HepG2 (cell line): ENCODE measurements around the gene MEF2B. TPM values are rescaled to one million over a fixed set of nuclear protein-coding genes. Genes with fewer than 3 reads are reported as not detected.

Experiments used
- ATAC-seq: fragments of 200-7000 bp; cut with Tn5 transposase; 3 replicates; pipeline ENCODE4 v1.9.1; 2020; ENCODE audit warnings: mild to moderate bottlenecking, moderate library complexity
- BruUV-seq: library from RNA; stranded (reverse); fragments of 400-500 nt; replicated peaks from 2 replicates; lab custom pipeline; 2021; lab: Mats Ljungman, UMichigan
- CTCF ChIA-PET: fragments of 300-600 bp; formaldehyde crosslinking; extraction: SDS; loops from one replicate; lab custom pipeline; 2021; ENCODE audit warnings: low total read pairs, inconsistent platforms, low intra/inter-chr PET ratio; lab: Yijun Ruan, JAX
- POLR2A ChIA-PET: fragments of 350-600 bp; sonication (Branson Sonifier 250); formaldehyde crosslinking; loops from one replicate; lab custom pipeline; 2020; ENCODE audit warnings: antibody characterized with exemption, inconsistent platforms; lab: Yijun Ruan, JAX
- DNase-seq: peaks from one replicate; pipeline ENCODE4 v3.0.0-alpha.2; 2015; ENCODE audit warnings: low spot score
- FAIRE-seq: peaks from 3 replicates; lab custom pipeline; 2011; peaks lifted over from hg19 to GRCh38; lab: Jason Lieb, UNC
- H2AFZ ChIP-seq: one replicate; pipeline ENCODE4 v1.6.1; 2011; ENCODE audit warnings: low read length, inconsistent platforms
- H3K27ac ChIP-seq: fragments of 300-600 bp; 3 replicates; pipeline ENCODE4 v1.8.0; 2011; ENCODE audit warnings: mixed run types, mild to moderate bottlenecking, mixed read lengths, low read length, inconsistent platforms; ENCODE audit not compliant: insufficient read depth; ENCODE audit errors: extremely low read length
- H3K27me3 ChIP-seq, 2 experiments: fragments of 200-600 bp in 1 of 2; 2 replicates in 1 of 2; 3 replicates in 1 of 2; pipeline versions ENCODE4 v1.6.0 to v1.8.0; 2011; ENCODE audit warnings: low read length in 2 of 2, mild to moderate bottlenecking in 2 of 2, moderate library complexity in 2 of 2, inconsistent platforms in 1 of 2; ENCODE audit not compliant: insufficient read depth in 2 of 2, control insufficient read depth in 1 of 2
- H3K36me3 ChIP-seq, 2 experiments: fragments of 200-600 bp in 1 of 2; replicated peaks in 1 of 2; 2 replicates in 1 of 2; 3 replicates in 1 of 2; pipeline versions ENCODE4 v1.5.1 to v1.8.0; 2011; ENCODE audit warnings: low read length in 2 of 2, inconsistent platforms in 1 of 2; ENCODE audit not compliant: insufficient read depth in 2 of 2, control insufficient read depth in 1 of 2
- H3K4me1 ChIP-seq: 2 replicates; pipeline ENCODE4 v1.5.1; 2012; ENCODE audit warnings: low read length, inconsistent platforms; ENCODE audit not compliant: insufficient read depth
- H3K4me2 ChIP-seq: 2 replicates; pipeline ENCODE4 v1.6.0; 2011; ENCODE audit warnings: low read depth, low read length, inconsistent platforms
- H3K4me3 ChIP-seq, 3 experiments: fragments of 200-600 bp in 1 of 3; sonication (generic), shearing (Covaris generic) in 1 of 3; replicated peaks in 1 of 3; 2 replicates each; pipeline ENCODE4 v1.5.1; 2011 to 2016; ENCODE audit warnings: low read length in 3 of 3, inconsistent platforms in 2 of 3, low read depth in 2 of 3, mild to moderate bottlenecking in 2 of 3, control low read depth in 1 of 3, mixed read lengths in 1 of 3; ENCODE audit not compliant: insufficient read depth in 1 of 3
- H3K79me2 ChIP-seq: one replicate; pipeline ENCODE4 v1.6.1; 2011; ENCODE audit warnings: low read length, inconsistent platforms; ENCODE audit not compliant: insufficient read depth
- H3K9ac ChIP-seq: 2 replicates; pipeline ENCODE4 v1.6.0; 2011; ENCODE audit warnings: mild to moderate bottlenecking, low read depth, low read length, inconsistent platforms; ENCODE audit not compliant: insufficient read depth
- H3K9me3 ChIP-seq: 2 replicates; pipeline ENCODE4 v1.5.1; 2012; ENCODE audit warnings: mild to moderate bottlenecking, low read length
- H4K20me1 ChIP-seq: 2 replicates; pipeline ENCODE4 v1.6.0; 2011; ENCODE audit warnings: inconsistent platforms, mild to moderate bottlenecking, low read length, moderate library complexity; ENCODE audit not compliant: insufficient read depth
- AGO1 ChIP-seq: fragments of 200-400 bp; formaldehyde crosslinking; IDR thresholded peaks from 2 replicates; pipeline ENCODE4 v1.6.1; 2017; ENCODE audit warnings: mild to moderate bottlenecking, low read depth, low read length, moderate library complexity; ENCODE audit not compliant: poor library complexity, severe bottlenecking
- CENPBD1 ChIP-seq: sonication (generic); formaldehyde crosslinking; IDR thresholded peaks from 2 replicates; pipeline ENCODE4 v1.8.0; 2022; ENCODE audit warnings: missing genetic modification reagents, low read depth, mild to moderate bottlenecking, borderline replicate concordance
- E2F2 ChIP-seq: sonication (generic); formaldehyde crosslinking; IDR thresholded peaks from 2 replicates; pipeline ENCODE4 v1.4.0; 2020; ENCODE audit warnings: missing genetic modification reagents, borderline replicate concordance
- FOXA1 ChIP-seq, 2 experiments: fragments of 450-650 bp in 1 of 2; sonication (generic) in 1 of 2; formaldehyde crosslinking in 1 of 2; IDR thresholded peaks; 2 replicates each; pipeline versions ENCODE4 v1.4.0 to v1.6.1; 2016 to 2020; ENCODE audit warnings: missing genetic modification reagents in 1 of 2
- FOXP1 ChIP-seq, 2 experiments: fragments of 450-650 bp in 1 of 2; IDR thresholded peaks; 2 replicates each; pipeline ENCODE4 v1.6.1; 2017 to 2018; ENCODE audit warnings: antibody characterized with exemption in 1 of 2
- GABPA ChIP-seq, 2 experiments: IDR thresholded peaks; 2 replicates each; pipeline ENCODE4 v1.6.1; 2011 to 2016; ENCODE audit warnings: low read depth in 2 of 2, low read length in 1 of 2, missing biosample characterization in 1 of 2, missing genetic modification characterization in 1 of 2
- HDAC1 ChIP-seq: sonication (generic); formaldehyde crosslinking; IDR thresholded peaks from 2 replicates; pipeline ENCODE4 v1.5.1; 2020; ENCODE audit warnings: mild to moderate bottlenecking, missing genetic modification reagents
- HMGXB4 ChIP-seq, 2 experiments: sonication (generic) in 1 of 2; formaldehyde crosslinking in 1 of 2; IDR thresholded peaks; 2 replicates each; pipeline versions ENCODE4 v1.4.0 to v1.6.1; 2018 to 2020; ENCODE audit warnings: missing genetic modification reagents in 2 of 2, borderline replicate concordance in 1 of 2, low read depth in 1 of 2, mild to moderate bottlenecking in 1 of 2, missing biosample characterization in 1 of 2
- ONECUT2 ChIP-seq: sonication (generic); formaldehyde crosslinking; IDR thresholded peaks from 2 replicates; pipeline ENCODE4 v1.4.0; 2020; ENCODE audit warnings: missing genetic modification reagents
- ZFX ChIP-seq: sonication (generic); formaldehyde crosslinking; IDR thresholded peaks from 2 replicates; pipeline ENCODE4 v1.4.0; 2020; ENCODE audit warnings: mild to moderate bottlenecking, low read depth, missing genetic modification reagents, moderate library complexity
- ZNF276 ChIP-seq: sonication (generic); formaldehyde crosslinking; IDR thresholded peaks from 2 replicates; pipeline ENCODE4 v1.4.0; 2020; ENCODE audit warnings: mild to moderate bottlenecking, low read depth, missing genetic modification reagents
- ZNF317 ChIP-seq: sonication (generic); formaldehyde crosslinking; IDR thresholded peaks from 2 replicates; pipeline ENCODE4 v1.5.0; 2020; ENCODE audit warnings: mild to moderate bottlenecking, missing genetic modification reagents
- ZNF343 ChIP-seq: sonication (generic); formaldehyde crosslinking; IDR thresholded peaks from 2 replicates; pipeline ENCODE4 v1.4.0; 2020; ENCODE audit warnings: mild to moderate bottlenecking, missing genetic modification reagents
- ZNF432 ChIP-seq: sonication (generic); formaldehyde crosslinking; IDR thresholded peaks from 2 replicates; pipeline ENCODE4 v1.5.0; 2020; ENCODE audit warnings: missing genetic modification reagents, mild to moderate bottlenecking, borderline replicate concordance
- ZNF746 ChIP-seq: sonication (generic); formaldehyde crosslinking; IDR thresholded peaks from 2 replicates; pipeline ENCODE4 v1.8.0; 2022; ENCODE audit warnings: mild to moderate bottlenecking, missing genetic modification reagents
- ZNF772 ChIP-seq: sonication (generic); formaldehyde crosslinking; IDR thresholded peaks from 2 replicates; pipeline ENCODE4 v1.5.0; 2020; ENCODE audit warnings: mild to moderate bottlenecking, missing genetic modification reagents
- ZNF780A ChIP-seq: sonication (generic); formaldehyde crosslinking; IDR thresholded peaks from 2 replicates; pipeline ENCODE4 v1.8.0; 2022; ENCODE audit warnings: mild to moderate bottlenecking, missing genetic modification reagents, moderate library complexity
- WGBS: methylation state at CpG from one replicate; pipeline ENCODE4 v1.1.6; 2017; ENCODE audit warnings: low lambda C conversion rate; 5-methylcytosine and 5-hydroxymethylcytosine counted together
- in situ Hi-C: cut with HindIII; loops from 2 replicates; pipeline ENCODE4 v1.10.0; 2017; ENCODE audit warnings: low pct_unique_long_range_greater_than_20kb; ENCODE audit not compliant: extremely low pct_ligation_motif_present
- intact Hi-C: fragments of 100-400 bp; cut with micrococcal nuclease; formaldehyde crosslinking; loops from one replicate; pipeline ENCODE4 v1.10.0; 2022; ENCODE audit not compliant: unreplicated experiment
- polyA plus RNA-seq, 8 experiments: library from polyadenylated mRNA; depleted of rRNA in 3 of 8; stranded (reverse) in 7 of 8; unstranded in 1 of 8; fragments of >200 nt; fragmentation: Illumina TruSeq in 4 of 8; extraction: Trizol in 4 of 8; gene quantifications; 2 replicates each; pipeline versions ENCODE4 v1.2.1 to v1.2.3, GENCODE V29; 2011 to 2016; ENCODE audit warnings: low read depth in 4 of 8, missing spikeins in 1 of 8, mixed read lengths in 1 of 8; ENCODE audit not compliant: insufficient read depth in 1 of 8
- total RNA-seq, 5 experiments: library from RNA; depleted of rRNA; stranded (reverse); fragments of >200 nt; fragmentation: Illumina TruSeq; extraction: Trizol; gene quantifications; 2 replicates each; pipeline ENCODE4 v1.2.3, GENCODE V29; 2016; ENCODE audit warnings: low read depth in 1 of 5

MEF2B gene
- total and polyA plus RNA-seq, 2 of the 13 experiments (the other 11 are each of a cell fraction or from before 2014, with no cell fraction given): 1.2 to 1.7 TPM

- peak overlapping the region; percentile 66 for H3K27ac ChIP-seq
- TSS peak; percentile 75 for BruUV-seq
- WGBS: 6% methylated on average over 19 of the region's 25 CpGs
- no peaks in the 10 kb centered on the region for H3K27me3 ChIP-seq
- DNase-seq (no peak), FAIRE-seq (no peak), ATAC-seq (peak; percentile 41)
- peaks cover 3% of the 10 kb centered on the region; the same call in 1 of the 2 replicates for H3K9me3 ChIP-seq
- H3K4me2 ChIP-seq: peak overlapping the region; percentile 99
- intact Hi-C loops: loop anchor here (2.0 to 5.0 kb wide), 4 partner anchors 35 to 85 kb away; partner anchors contain the start of genes MEF2B and SLC25A42
- in situ Hi-C loops: loop anchor here (5.0 kb wide), 1 partner anchor 85 kb away; no protein-coding TSS in a partner anchor
- ChIA-PET CTCF (no interaction called here), POLR2A (no interaction called here)
- peaks cover 14% of the 10 kb centered on the region for H3K4me1 ChIP-seq
- no peaks in the 10 kb centered on the region for H3K36me3 ChIP-seq
- peaks cover 5% of the 10 kb centered on the region for H3K79me2 ChIP-seq
- no peaks in the 10 kb centered on the region for H4K20me1 ChIP-seq
- H3K9ac ChIP-seq: peak overlapping the region; percentile 90
- no peak overlapping the region for H2AFZ ChIP-seq
- peak overlapping the region; percentile 67 to 80 (median 70) for H3K4me3 ChIP-seq
- no peak for TF ChIP-seq ZFX (CRISPR knock-in tag)
- no peak for TF ChIP-seq ZNF317 (CRISPR knock-in tag)
- no peak for TF ChIP-seq E2F2 (CRISPR knock-in tag)
- no peak for TF ChIP-seq CENPBD1
- TF ChIP-seq ZNF276 (CRISPR knock-in tag): no peak
- no peak for TF ChIP-seq HDAC1 (CRISPR knock-in tag)
- 0 out of 4 replicates have a peak, but pooled peaks of 1 of the 2 experiments have one; percentile 10 for TF ChIP-seq HMGXB4 (CRISPR knock-in tag; IDR thresholded peaks at IDR 0.05; ENCODE audit: borderline replicate concordance in 1 of 2, low read depth in 1 of 2)
- peak; percentile 24 for TF ChIP-seq AGO1
- no peak for TF ChIP-seq FOXA1 (IDR thresholded peaks at IDR 0.05)
- TF ChIP-seq FOXA1 (CRISPR knock-in tag; IDR thresholded peaks at IDR 0.05): no peak
- TF ChIP-seq GABPA (IDR thresholded peaks at IDR 0.05; ENCODE audit: low read depth, low read length): no peak
- TF ChIP-seq GABPA (CRISPR knock-in tag; IDR thresholded peaks at IDR 0.05; ENCODE audit: low read depth): no peak
- TF ChIP-seq FOXP1 (IDR thresholded peaks at IDR 0.05): no peak
- TF ChIP-seq FOXP1 (CRISPR knock-in tag; IDR thresholded peaks at IDR 0.05): no peak
- peak; percentile 32; the same call in 1 of the 2 replicates for TF ChIP-seq ZNF746 (CRISPR knock-in tag)
- TF ChIP-seq ONECUT2: no peak
- 0 out of 2 replicates have a peak, but pooled peaks have one; percentile 13 for TF ChIP-seq ZNF343
- TF ChIP-seq ZNF772 (CRISPR knock-in tag): peak; percentile 10; the same call in 1 of the 2 replicates
- TF ChIP-seq ZNF780A: no peak
- no peak for TF ChIP-seq ZNF432 (CRISPR knock-in tag)
These were observed 32.4 kb downstream of the MEF2B start for GRCh38 chr19:19137556-19138108.
